ACHN (cell line): Measurements from ENCODE around the gene ZNF438.
A peak's percentile ranks its signal among the peaks of the same experiment; 100 is the strongest.

Experiments
- DNase-seq: peaks from one replicate; pipeline ENCODE4 v3.0.0-alpha.2; 2015
- in situ Hi-C: cut with HindIII; loops from 2 replicates; pipeline ENCODE4 v1.10.0; 2017; ENCODE audit warnings: low sequenced_read_pairs, low pct_ligation_motif_present, low pct_unique_long_range_greater_than_20kb

The ZNF438 gene

DNA sequence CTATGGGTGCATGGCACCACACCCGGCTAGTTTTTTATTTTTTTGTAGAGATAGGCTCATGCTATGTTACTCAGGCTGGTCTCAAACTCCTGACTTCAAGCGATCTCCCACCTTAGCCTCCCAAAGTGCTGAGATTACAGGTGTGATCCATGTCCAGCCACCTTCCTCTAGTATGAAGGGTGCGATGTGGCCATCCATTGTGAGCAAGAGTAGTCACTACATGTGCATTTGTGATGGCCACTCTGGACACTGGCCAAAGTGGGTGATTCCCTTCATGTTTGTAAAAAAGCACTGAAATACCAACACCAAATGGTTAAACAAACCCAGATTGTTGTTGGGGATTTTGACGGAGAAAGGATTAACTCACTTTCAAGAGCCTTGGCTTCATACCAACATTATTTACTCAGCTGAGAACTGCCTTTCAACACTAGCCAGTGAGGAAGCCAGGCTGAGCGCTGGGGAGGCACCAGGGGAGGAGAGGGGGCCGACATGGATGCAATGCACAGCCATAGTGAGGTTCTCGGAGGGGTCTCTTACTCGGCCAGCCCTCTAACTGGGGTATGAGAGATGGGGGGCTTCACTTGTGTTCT lies 204.0 kb downstream of the ZNF438 start:
- no peak for DNase-seq
- in situ Hi-C loops: no loop called here

DNA sequence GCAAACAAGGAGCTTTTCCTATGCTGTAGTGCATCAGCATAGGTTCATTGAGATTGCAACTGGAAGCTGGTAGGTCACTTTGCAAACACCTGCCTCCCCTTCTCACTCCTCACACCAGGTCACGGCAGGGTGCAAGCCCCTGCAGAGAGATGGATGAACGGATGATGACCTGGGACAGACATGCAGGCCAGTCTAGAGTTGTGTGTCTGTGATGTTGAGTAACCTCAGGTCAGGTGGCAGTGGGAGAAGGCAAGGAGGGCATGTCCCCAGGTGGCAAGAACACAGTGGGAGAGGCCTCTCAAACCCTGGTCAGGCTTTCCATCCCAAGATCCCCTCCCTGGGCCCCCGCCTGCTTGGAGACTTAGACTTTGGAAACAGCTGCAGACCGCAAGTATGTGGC lies 205.0 kb downstream of the ZNF438 start:
- DNase-seq: no peak
- in situ Hi-C loops: no loop called here

DNA sequence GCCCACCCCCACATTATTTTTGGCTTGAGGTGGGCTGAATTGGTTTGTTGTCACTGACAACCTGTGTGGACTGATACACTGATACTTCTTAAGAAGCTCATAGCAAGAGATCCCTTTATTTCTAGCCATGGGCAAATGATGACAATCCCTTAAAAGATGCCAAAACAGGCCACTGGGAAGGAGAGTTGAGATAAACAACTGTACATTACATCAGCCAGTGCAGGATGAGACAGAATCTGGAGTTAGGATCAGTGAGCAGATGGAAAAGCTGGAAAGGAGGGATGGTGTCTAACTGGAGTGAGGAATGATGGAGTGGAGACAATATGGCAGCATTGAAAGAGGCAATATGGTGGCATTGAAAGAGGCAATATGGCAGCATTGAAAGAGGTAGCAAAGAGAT lies 206.2 kb downstream of the ZNF438 start:
- in situ Hi-C loops: no loop called here
- no peak for DNase-seq

DNA sequence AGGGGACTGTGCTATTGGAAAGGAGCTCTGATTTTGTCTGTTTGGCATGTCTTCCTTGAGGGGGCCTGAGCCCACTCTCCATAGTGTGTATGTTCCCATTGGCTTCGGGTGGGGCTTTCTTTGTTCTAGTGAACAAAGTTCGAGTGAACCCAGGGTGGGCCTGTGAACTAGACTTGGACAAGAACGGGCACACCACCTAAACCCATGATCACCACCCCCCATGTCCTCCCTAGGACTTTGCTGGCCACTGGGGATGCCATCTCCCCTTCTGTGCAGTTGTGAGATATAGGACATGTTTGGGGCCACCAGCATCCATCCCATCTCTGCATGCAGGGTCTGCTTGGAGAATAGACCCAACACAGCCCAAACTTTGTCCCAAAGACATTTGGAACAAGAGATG lies 206.6 kb downstream of the ZNF438 start:
- in situ Hi-C loops: no loop called here
- DNase-seq: no peak

DNA sequence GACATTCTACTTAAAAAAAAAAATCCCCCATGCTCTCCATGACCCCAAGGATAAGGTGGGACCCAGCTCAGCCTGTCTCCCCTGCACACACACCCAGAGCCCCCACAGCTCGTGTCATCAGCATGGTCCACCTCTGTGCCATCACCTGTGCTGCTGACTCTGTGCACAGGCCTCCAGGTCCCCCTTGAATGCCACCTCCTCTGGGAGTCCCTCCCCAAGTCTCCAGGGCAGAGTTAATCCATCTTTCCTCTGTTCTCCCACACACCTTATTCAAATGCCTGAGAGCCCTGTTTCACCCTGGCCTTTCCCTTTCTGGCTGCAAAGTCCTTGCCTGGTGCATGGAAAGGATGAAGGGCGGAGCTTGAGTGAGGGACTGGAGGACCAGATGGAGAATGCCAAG lies 208.0 kb downstream of the ZNF438 start:
- in situ Hi-C loops: no loop called here
- no peak for DNase-seq

DNA sequence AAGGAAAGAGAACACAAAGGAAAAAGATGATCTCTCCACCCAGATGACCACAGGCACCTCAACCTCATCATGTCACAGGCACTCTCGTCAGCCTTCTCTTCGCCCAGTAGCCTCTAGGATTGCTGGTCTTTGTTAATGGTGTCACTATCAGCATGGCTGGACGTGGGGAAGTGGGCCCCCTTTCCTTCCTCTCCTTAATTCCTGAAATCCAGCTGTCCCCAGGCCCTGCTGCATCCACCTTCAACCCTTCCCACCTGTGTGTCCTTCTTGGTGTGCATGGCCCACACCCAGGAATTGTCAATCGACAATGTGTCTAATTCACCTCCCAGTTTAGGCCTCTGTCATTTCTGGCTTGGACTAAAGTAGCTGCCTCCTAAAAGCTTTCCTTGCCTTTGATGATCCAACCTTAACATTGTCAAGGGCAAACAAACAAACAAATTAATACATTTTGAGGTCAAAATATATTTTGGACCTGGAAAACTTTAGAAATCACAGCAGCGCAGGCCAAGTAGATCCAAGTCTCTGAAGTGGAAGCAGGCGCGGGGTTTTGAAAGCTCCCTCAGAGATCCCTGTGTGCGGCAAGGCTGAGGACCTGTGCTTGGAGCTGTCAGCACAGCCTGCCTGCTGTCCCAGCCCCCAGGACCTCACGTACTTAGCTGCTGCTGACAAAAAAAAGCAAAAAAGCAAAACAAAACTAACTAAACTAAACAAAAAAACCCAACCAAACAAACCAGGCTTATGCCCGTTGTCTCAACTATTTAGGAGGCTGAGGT lies 208.8 kb downstream of the ZNF438 start:
- in situ Hi-C loops: no loop called here
- DNase-seq: no peak

DNA sequence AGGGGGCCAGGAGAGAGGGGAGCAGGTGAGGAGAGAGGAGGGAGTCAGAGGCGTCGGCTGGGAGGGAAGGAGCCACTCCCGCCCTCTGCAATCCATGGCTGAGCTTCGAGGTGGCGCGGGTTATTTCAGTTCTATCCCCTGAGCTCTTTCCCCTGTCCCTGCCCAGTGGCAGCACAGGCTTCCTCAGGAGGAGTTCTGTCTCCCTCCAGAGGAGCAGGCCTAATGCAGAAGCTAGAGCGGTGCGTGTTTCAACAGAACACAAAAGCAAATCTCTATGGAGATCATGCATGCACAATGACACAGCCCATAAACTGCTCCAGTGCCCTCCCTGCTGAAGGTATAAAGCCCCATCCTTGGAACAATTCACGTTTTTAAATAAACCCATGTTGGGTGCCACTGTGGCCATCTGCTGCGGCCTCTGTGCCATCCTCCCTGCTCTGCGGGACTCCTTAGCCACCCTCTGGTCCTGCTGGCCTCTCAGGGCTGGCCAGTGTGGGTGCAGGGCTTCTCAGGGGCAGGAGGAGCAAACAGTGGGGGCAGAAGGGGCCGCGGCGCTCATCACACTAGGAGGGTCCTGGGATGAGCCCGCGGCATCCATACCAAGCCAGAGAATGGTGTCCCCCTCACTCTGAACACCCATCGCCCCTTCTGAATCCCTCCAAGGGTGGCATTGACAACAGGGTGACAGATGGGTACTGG lies 209.5 kb downstream of the ZNF438 start:
- no peak for DNase-seq
- in situ Hi-C loops: no loop called here

DNA sequence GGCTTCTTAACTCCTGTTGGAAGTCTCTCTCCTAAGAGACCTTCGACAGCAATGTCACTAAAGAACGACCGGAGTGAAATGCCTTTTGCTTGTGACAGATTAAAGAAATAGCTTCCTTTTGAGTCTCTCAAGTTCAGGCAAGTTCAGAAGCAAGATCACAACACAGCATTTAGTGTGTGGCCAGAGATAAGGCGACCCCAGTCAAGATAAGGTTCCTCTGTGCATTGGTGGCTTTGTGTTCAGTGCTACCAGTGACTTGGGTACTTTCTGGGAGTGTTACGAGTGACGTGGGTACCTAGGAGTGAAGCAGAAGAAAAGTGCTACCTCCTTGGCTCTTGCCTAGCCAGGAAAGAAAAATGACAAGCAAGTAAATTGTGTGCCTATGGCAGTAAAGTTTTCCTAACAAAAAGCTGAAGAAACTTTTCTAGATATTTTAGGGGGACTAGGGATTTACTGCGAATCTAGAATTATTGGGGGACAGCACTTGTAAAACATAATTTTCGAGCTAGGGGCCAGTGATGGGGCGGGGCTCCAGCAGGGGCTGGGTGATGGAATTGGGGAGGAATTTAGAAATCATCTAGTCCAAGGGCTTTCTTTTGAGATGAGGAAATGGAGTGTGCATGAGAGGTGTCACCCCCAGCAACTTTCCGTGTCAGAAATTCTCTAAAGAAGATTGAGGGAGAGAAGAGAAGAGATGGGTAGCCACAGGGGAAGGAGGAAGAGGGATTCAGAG lies 210.2 kb downstream of the ZNF438 start:
- in situ Hi-C loops: no loop called here
- no peak for DNase-seq

DNA sequence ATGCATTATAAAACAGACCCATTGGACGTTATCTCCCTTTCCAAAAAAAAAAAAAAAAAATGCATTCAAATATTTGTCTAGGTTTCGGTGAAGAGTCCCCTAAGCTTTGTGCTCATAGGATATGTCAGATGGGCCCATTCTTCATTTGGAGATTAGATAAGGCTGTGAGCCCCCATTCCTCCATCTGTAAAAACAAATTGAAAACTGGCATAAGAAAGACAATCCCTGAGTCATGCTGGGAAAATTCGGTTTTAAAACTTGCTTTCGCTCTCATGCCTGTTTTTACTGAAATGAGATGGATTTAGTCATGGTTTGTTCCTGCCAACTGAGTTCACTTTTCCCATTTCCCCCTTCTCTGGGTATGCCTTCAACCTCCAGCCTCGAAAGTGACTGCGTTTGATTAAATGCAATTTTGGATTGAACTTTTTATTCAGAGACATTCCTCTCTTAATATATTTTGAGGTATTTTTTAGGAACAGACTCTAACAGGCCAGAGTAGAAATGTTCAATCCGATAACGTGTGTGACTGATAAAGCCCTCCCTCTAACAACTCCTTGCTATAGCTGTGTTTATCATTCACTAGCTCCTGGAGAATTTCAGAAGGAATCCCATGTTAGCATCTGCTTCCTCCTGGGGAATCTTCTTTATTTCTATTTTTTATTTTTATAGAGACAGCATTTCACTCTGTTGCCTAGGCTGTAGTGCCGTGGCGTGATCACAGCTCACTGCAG lies 211.2 kb downstream of the ZNF438 start:
- in situ Hi-C loops: no loop called here
- DNase-seq: no peak

DNA sequence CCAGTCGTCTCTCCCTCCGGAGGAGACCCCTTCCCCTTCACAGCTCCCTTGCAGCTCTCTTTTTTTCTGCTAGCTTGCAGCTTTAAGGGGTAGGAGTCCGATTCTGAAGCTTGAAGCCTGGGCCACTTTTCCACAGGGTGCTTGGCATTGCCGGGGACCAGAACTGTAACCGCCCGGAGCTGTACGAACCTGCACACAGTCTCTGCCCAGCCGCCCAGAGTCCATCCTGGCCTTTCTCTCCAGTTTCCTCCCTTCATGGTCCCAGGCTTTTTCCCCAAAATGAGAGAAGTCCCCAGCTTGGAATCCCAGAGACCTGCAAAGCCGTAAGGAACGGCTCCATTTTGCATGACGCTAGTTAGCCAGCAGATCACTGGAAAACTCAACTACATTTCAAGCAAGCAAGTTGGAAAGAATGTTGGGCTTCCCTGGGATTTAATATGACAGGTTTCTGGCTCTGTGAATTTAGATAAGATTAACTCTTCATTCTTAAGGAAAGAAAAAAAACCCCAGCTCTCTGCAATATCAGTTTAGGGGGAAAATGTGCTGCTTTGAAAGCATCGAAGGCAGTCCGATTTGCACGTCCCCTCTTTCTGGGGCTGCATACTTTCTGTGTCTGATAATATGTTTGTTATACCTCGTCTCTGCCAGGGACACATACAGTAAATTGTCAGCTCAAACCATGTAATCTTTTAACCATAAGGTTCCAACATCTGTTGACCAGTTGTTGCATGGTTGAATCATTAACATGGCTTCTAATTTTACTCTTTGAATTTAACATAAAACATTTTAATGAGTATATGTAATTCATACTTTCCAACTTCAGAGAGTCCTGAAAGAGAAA lies 212.1 kb downstream of the ZNF438 start:
- in situ Hi-C loops: no loop called here
- DNase-seq: no peak

DNA sequence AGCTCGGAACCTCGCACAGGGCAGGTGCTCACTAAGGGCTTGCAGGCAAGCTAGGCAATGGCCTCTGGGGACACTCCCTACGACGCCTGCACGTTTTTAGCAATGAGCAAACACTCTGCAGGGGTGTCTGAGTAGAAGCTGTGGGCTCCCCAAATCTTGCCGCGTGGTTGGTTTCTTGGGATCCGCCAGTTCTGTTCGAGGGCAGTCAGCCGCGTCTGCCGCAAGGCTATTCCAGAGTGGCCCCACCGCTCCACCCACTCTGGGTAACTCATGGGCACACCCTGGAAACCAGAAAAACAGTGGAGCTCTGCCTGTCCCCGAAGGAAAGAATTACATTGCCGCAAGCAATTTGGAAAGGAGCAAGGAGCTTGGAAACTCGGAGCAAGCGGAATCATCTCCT lies 212.8 kb downstream of the ZNF438 start:
- in situ Hi-C loops: no loop called here
- DNase-seq: no peak

DNA sequence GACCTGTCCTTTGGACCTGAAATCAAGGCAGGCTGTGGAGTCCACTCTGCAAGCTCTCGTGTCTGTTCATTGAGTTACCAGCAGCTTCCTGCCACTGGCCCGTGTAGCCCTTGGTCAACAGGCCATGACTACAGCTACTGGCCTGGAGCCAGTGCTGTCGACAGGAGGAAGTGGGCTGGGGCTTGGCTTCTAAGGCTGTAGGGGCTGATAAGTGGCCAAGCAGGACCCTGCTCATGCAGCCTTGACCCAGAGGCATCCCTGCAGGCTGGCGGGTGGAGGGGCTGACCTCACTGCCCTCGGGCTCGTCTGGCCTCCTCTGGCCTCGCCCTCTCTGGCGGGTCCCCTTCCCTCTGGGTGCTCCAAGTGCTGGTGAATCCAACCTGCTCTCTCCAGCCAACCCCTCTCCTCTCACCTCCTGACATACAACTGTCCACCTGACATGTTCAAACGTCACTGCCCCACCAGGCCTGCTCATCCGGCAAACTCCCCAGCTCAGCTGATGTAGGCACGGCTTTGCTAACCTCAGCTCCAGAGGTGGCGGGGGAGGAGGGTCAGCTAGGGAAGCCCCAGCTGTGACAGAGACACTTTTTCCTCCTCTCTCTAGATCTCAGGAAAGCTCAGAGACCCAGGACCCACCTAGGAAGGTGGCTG lies 213.5 kb downstream of the ZNF438 start:
- in situ Hi-C loops: no loop called here
- DNase-seq: peak; percentile 62

DNA sequence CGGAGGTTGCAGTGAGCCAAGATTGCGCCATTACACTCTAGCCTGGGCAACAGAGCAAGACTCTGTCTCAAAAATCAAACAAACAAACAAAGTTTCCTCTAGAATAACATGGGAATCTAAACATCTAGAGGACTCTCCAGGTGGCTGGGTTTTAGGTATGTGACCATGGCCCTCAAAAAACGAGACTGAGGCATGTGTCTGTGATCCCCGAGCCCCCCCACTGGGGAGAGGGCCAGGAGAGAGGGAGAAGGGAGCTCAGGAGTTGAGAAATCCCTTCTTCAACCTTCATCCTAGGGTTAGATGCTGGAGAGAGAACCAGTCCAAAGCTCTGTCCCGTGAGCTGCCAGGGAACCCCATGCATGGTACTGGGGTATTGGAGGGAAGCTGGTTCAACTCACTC lies 214.1 kb downstream of the ZNF438 start:
- no peak for DNase-seq
- in situ Hi-C loops: no loop called here

DNA sequence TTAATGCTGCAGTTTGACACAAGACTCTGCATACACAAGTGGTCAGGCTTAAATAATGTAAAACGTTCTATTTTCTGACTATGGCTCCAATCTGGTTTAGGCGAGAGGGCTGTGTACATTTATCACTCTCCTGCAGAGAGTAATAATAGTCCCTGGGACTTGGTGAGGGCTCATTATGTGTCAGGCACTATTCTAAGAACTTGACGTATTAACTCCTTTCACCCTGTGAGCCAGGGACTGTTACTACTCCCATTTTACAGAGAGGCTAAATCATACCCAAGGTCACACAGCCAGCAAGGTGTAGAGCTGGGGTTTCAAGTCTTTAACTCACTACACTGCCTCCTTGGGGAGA lies 214.9 kb downstream of the ZNF438 start:
- no peak for DNase-seq
- in situ Hi-C loops: no loop called here

DNA sequence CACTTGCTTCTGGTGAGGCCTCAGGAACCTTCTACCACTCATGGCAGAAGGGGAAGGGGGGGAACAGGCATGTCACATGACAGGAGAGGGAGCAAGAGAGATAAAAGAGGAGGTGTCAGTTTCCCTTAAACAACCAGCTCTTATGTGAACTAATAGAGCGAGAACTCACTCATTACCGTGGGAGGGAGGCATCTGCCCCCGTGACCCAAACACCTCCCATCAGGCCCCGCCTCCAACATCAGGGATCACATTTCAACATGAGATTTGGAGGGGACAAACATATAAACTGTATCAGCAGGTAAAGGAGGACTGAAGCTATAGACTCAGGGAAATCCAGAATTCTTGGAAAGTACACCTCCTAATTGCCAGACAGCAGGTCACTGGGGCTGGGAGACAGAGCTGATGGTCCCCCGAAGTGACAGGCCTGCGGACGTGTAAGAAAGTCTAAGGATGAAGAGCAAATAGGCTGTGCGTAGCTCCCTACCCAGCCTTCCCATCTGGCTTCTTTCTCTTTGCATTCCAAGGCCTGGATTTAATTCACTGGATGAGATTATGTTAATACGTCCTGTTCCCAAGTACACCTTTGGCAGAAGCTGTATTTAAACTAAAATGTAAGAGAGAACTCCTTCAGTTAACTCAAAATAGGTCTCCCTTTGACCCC lies 215.4 kb downstream of the ZNF438 start:
- no peak for DNase-seq
- in situ Hi-C loops: no loop called here

DNA sequence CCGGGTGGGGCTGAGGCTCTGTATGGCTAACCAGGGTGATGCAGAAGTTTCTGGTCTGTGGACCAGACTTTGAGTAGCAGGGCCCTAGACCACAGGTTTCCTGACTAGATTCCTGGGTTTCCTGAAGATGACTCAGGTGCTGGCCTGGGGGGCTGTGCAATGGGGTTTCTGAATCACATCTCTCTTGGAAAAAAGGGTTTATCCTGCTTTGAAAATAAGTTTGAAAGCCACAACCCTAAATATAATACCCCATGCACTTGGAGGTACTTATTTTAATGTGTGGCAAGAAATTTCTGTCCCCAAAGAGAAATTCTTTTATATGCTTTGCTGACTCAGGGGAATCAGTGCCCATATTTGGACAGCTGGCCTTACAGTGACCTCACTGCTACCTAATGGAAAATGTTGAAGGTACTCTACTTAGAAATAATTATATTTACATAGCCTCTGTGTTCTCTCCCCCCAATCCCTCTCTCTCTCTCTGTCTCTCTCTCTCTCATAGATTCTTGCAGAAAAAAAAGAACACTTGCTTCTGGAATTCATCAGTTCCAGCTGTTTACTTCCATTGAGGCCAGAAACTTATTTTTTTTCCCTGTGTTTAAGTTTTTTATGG lies 217.7 kb downstream of the ZNF438 start:
- DNase-seq: peak; percentile 2
- in situ Hi-C loops: no loop called here
